ENCODE data around the gene SYNM.

SYNM gene

GRCh38 chr15:99087405-99087943, 17.4 kb upstream of the SYNM start:
- DNase-seq = no peak

GRCh38 chr15:99090011-99090699, 14.7 kb upstream of the SYNM start:
- DNase-seq = no peak

- no peak for DNase-seq
Measured at GRCh38 chr15:99090938-99091337, 13.9 kb upstream of the SYNM start.

- DNase-seq = no peak
Measured at GRCh38 chr15:99092554-99093172, 12.2 kb upstream of the SYNM start.

GRCh38 chr15:99095626-99096025, 9.3 kb upstream of the SYNM start:
- DNase-seq = no peak

- DNase-seq = no peak
Measured at GRCh38 chr15:99096173-99096893, 8.5 kb upstream of the SYNM start.

GRCh38 chr15:99096894-99097426, 7.9 kb upstream of the SYNM start:
- DNase-seq = no peak

- no peak for DNase-seq
Measured at GRCh38 chr15:99097441-99098410, 7.2 kb upstream of the SYNM start.

- no peak for DNase-seq
Measured at GRCh38 chr15:99098426-99098825, 6.5 kb upstream of the SYNM start.

- DNase-seq = no peak
Measured at GRCh38 chr15:99098991-99099390, 5.9 kb upstream of the SYNM start.

GRCh38 chr15:99099661-99100060, 5.2 kb upstream of the SYNM start:
- DNase-seq = no peak

- peak; percentile 62 to 71 for DNase-seq
Measured at GRCh38 chr15:99100245-99101173, 4.4 kb upstream of the SYNM start.

GRCh38 chr15:99101501-99101900, 3.4 kb upstream of the SYNM start:
- no peak for DNase-seq

GRCh38 chr15:99102332-99103235, 2.3 kb upstream of the SYNM start:
- DNase-seq = no peak

- no peak for DNase-seq
Measured at GRCh38 chr15:99103279-99103678, 1.6 kb upstream of the SYNM start.

GRCh38 chr15:99105514-99106341, 848 bp downstream of the SYNM start:
- peak; percentile 43 to 46 for DNase-seq

GRCh38 chr15:99106417-99107220, 1.7 kb downstream of the SYNM start:
- no peak for DNase-seq

GRCh38 chr15:99108993-99109392, 4.1 kb downstream of the SYNM start:
- DNase-seq = no peak
